ENCODE results near the gene UBE2L6.

DNA sequence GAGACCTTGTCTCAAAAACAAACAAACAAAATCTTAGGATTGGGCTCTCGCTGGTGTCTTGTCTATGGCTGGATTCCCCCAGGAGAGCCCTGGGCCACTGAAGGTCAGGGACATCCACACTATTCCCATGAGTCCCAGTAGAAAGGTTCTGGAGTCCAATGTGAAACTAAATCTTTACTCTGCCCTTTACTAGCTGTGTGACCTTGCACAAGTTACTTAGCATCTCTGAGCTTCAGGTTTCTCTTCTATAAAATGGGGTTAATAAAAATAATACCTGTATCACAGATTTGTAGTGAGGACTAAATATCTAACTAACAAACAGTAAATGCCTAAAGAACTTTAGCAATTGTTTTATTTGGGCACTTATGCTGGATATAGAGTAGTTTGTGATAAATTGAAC is 61.0 kb downstream of the UBE2L6 start:
- TF ChIP-seq, protein P1, sequence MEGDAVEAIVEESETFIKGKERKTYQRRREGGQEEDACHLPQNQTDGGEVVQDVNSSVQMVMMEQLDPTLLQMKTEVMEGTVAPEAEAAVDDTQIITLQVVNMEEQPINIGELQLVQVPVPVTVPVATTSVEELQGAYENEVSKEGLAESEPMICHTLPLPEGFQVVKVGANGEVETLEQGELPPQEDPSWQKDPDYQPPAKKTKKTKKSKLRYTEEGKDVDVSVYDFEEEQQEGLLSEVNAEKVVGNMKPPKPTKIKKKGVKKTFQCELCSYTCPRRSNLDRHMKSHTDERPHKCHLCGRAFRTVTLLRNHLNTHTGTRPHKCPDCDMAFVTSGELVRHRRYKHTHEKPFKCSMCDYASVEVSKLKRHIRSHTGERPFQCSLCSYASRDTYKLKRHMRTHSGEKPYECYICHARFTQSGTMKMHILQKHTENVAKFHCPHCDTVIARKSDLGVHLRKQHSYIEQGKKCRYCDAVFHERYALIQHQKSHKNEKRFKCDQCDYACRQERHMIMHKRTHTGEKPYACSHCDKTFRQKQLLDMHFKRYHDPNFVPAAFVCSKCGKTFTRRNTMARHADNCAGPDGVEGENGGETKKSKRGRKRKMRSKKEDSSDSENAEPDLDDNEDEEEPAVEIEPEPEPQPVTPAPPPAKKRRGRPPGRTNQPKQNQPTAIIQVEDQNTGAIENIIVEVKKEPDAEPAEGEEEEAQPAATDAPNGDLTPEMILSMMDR (IDR thresholded peaks at IDR 0.05) = no peak
- no peak for TF ChIP-seq POLR2A (IDR thresholded peaks at IDR 0.05)
